Measurements from ENCODE around the gene TRAFD1. TPM values are rescaled to one million over a fixed set of nuclear protein-coding genes. Genes with fewer than 3 reads are reported as not detected.
"Not testable (repeated sequence)": the region's sequence is repeated elsewhere in the genome, so short reads cannot be mapped to it uniquely, and the experiment has no call there.

The TRAFD1 gene
- total RNA-seq, 1 donor from 2014 or later, result 17.4 TPM

DNA sequence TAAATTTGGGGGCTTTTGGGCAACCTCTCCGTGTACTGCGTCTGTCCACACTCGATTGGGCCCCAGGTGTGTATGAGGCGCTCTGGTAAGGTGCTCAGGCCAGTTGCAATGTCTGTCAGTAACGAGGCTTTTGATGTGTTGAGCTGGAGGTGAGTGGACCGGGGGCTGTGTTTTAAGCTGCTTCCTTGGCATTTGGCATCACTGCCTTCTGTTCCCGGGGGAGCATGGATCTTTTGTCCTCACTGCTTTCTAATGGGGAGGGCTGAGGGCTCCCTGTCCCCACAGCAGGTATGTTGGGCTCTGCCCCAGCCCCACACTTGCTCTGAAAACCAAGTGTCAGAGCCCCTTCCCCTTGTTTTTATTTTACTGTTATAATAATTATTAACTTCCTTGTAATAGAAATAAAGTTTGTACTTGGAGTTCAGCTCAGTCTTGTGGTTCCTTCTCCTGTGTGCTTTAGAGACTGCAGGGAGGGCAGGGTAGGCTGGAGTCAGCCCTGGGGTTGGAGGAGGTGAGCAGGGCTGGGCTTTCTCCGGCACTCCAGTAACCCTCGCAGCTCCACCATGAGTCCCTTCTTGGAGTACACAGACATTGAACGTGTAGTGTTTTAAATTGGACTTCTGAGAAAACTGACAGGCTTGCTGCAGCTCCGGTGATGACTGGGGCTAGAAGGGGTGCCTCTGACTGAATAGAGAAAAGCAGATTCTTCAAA is 28.0 kb downstream of the TRAFD1 start:
- no peak for DNase-seq (ENCODE audit: low spot score)

- DNase-seq (ENCODE audit: low spot score), result no peak
These were observed 28.5 kb downstream of the TRAFD1 start for GRCh38 chr12:112153893-112154219.

- not testable (repeated sequence) for DNase-seq (ENCODE audit: low spot score)
These were observed 33.2 kb downstream of the TRAFD1 start for GRCh38 chr12:112158461-112159145.

DNA sequence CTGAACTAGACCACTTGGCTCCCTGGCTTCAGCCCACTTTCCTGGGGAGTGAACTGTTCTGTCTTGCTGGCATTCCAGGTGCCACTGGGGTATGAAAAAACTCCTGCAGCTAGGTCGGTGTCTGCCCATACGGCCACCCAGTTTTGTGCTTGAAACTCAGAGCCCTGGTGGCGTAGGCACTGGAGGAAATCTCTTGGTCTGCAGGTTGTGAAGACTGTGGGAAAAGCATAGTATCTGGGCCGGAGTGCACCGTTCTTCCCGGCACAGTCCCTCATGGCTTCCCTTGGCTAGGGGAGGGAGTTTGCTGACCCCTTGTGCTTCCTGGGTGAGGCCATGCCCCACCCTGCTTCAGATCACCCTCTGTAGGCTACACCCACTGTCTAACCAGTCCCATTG is 33.8 kb downstream of the TRAFD1 start:
- no peak for DNase-seq (ENCODE audit: low spot score)

- DNase-seq (ENCODE audit: low spot score), result peak; percentile 24
These were observed 35.3 kb downstream of the TRAFD1 start for GRCh38 chr12:112160611-112161010.

DNA sequence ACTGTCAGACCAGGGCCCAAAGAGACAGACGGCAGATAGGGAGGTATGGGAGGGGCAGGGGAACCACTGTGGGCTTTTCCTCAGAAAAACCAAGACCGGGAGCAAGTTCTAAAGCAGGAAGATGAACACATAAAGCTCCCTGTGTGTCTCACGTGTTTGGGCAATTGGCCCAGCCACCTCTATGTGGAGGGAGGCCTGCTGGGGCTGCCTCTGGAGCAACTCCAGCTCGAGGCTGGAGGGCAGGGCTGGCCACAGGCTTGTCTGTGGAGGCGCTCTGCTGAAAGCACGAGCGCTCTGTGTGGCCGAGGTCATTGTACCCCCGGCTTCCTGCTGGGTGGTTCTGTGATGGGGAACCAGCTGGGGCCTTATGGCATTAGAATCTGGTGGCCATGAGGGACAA is 36.4 kb downstream of the TRAFD1 start:
- DNase-seq (ENCODE audit: low spot score), result no peak

GRCh38 chr12:112162241-112162790 is 37.0 kb downstream of the TRAFD1 start:
- DNase-seq (ENCODE audit: low spot score), result no peak

GRCh38 chr12:112163056-112163455 is 37.7 kb downstream of the TRAFD1 start:
- no peak for DNase-seq (ENCODE audit: low spot score)

GRCh38 chr12:112163471-112163991 is 38.2 kb downstream of the TRAFD1 start:
- DNase-seq (ENCODE audit: low spot score), result no peak

GRCh38 chr12:112164011-112164660 is 38.8 kb downstream of the TRAFD1 start:
- no peak for DNase-seq (ENCODE audit: low spot score)

GRCh38 chr12:112165624-112166023 is 40.3 kb downstream of the TRAFD1 start:
- no peak for DNase-seq (ENCODE audit: low spot score)

- peak; percentile 69 for DNase-seq (ENCODE audit: low spot score)
These were observed 41.0 kb downstream of the TRAFD1 start for GRCh38 chr12:112166051-112167015.

DNA sequence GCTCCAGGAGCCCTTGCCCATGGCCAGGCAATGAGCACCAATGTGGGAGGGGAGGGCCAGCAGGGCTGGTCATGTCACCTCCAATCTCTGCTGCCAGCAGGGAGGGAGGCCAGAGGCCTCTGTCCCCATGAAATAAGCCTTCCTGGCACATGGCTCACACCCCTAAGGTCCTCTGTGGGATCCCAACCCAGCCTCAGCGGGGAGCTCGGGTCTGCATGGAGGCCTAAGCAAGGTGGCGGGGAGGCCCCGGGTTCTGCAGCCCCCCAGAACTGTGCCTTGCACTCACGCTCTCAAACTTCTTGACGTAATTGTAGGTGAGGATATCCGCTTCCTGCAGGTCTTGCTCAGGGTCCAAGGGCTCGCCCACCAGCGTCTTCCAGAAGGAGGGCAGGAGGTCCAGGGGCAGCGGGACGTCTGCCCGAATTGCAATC is 41.7 kb downstream of the TRAFD1 start:
- no peak for DNase-seq (ENCODE audit: low spot score)

GRCh38 chr12:112167718-112168525 is 42.6 kb downstream of the TRAFD1 start:
- peak; percentile 49 for DNase-seq (ENCODE audit: low spot score)

DNA sequence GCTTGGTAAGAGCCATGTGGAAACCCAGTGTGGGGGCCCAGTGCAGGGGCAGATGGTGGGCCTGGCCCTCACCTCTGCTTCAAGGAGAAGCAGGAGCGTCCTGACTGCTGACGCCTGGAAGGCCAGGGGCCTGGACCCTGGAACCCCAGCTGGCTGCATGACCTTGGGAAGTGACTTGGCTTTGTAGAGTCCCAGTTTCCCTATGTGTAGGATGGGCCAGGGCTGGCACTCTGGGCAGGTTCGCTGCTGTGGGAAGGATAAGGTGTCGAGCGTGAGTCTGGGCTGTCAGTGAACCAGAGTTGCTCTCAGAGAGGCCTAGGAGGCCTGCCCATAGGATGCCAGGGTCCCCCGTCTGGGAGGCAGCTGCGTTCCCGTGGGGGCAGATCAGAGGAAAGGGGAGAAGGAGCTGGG is 43.2 kb downstream of the TRAFD1 start:
- peak; percentile 64 for DNase-seq (ENCODE audit: low spot score)

GRCh38 chr12:112169161-112169872 is 44.0 kb downstream of the TRAFD1 start:
- DNase-seq (ENCODE audit: low spot score), result peak; percentile 85

DNA sequence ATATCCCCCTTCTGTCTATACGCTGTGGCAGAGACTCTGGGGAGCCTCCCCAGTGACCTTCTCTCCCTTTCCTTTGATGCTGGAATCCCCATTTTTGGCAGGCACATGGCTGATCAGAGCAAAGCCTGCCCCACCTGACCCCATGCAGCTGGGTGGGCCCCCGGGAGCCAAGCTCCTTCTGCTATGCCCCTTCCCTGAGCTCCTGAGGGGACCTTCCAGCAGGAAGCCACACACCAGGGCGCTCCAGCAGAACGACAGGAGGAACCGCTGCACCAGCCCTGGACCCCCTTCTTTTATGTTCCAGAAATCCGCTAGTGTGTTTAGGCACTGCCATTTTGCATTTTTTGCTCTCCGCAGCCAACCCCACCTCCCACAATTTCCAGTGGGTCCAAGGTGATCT is 44.6 kb downstream of the TRAFD1 start:
- DNase-seq (ENCODE audit: low spot score), result peak; percentile 78

GRCh38 chr12:112170376-112170775 is 45.0 kb downstream of the TRAFD1 start:
- DNase-seq (ENCODE audit: low spot score), result peak; percentile 74

DNA sequence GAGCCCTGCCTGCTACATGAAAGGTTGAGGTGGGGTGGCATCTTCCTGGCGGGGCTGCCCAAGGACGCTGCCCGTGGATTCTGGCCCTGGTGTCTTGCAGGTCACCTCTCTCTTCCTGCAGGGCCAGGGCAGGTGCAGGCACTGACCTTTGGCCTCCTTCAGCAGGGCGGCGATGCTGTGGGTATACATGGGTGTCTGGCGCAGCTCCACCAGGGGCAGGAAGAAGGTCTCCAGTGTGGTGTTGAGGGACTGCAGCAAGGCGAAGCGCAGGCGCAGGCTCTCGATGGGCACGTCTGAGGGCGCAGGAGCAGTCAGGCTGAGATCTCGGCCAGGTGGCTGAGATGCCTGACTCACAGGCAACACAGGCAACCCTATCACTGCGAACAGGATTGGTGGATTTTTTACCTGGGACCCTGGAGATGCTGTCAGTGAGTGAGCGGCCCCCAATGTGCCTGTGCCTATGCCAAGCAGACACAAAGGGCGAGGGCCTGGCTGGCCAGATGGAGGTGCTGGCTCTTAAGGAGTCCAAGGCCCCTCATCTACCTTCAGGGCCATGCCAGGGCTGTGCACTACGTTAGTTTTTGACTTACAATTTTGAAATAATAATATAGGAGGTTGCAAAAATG is 45.7 kb downstream of the TRAFD1 start:
- DNase-seq (ENCODE audit: low spot score), result peak; percentile 83

All from mesenteric fat pad (tissue), 1 donor.